A172 (cell line): ENCODE data around the gene KIAA1217. TPM values are rescaled to one million over a fixed set of nuclear protein-coding genes. Genes with fewer than 3 reads are reported as not detected.
A peak's percentile ranks its signal among the peaks of the same experiment; 100 is the strongest.

Experiments
- DNase-seq: peaks from one replicate; pipeline ENCODE4 v3.0.0-alpha.2; 2015; ENCODE audit warnings: low spot score
- total RNA-seq: library from RNA; depleted of rRNA; stranded (reverse); fragments of >200 nt; shearing (Covaris generic); gene quantifications from 2 replicates; pipeline ENCODE4 v1.2.3, GENCODE V29; 2014

KIAA1217 gene
- total RNA-seq, 1 experiment from 2014 or later: 4.7 TPM

GRCh38 chr10:24371396-24371795, 162.5 kb downstream of the KIAA1217 start:
- no peak for DNase-seq

GRCh38 chr10:24374134-24374915, 165.4 kb downstream of the KIAA1217 start:
- DNase-seq: peak; percentile 26

- no peak for DNase-seq
Measured at GRCh38 chr10:24375510-24375909, 166.6 kb downstream of the KIAA1217 start.

DNA sequence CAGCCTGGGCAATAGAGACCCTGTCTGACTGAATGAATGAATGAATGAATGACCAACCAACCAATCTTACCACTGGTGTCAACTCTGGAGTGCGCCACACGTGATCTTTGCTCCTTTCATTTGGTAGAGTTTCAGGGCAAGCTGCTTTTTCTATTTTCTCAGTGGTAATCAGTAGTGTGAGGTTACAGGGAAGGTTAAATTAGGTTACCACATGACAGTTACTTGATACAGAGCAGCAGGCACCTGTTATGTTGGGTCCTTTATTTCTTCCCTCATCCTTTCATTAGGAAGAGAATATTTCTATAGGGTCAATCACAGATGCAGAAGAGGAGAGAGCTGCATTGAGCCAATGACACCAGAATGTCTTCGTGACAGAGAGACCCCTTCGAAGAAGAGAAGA, 167.8 kb downstream of the KIAA1217 start:
- DNase-seq: no peak

DNA sequence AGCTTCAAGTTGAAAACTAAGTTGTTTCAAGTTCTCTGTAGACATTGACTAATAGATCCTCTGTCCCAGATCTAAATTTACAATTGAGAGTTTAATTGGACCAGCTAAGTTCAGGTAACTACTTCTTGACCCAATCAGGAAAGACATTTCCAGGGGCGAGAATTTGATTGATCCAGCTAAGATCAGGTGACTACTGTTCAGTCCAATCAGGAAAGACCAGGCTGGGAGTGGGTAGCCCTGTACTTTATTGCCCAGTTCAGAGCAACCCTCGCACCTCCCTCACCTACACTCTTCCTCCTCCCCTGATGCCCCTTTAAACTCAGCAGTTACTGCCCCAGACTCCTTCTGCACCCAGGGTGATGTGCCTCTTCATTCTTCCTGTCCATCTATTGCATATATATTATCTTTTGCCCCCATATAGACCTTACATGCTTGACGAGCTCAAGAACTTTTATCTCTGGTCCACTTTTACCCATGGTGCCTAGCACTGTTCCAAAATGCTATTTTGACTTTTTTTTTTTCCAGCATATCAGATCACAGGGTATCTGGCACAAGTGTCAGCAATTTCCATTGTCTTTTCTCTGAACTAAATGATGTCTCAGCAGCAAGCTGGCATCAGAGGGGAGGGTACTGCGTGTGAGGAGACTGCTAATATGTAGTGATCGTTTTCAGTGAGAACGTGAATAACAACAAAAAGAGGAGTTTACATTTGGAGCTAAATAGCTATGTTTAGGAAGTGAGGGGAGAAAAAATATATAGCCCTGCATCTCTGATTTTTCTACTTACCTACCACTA, 169.4 kb downstream of the KIAA1217 start:
- DNase-seq: no peak

DNA sequence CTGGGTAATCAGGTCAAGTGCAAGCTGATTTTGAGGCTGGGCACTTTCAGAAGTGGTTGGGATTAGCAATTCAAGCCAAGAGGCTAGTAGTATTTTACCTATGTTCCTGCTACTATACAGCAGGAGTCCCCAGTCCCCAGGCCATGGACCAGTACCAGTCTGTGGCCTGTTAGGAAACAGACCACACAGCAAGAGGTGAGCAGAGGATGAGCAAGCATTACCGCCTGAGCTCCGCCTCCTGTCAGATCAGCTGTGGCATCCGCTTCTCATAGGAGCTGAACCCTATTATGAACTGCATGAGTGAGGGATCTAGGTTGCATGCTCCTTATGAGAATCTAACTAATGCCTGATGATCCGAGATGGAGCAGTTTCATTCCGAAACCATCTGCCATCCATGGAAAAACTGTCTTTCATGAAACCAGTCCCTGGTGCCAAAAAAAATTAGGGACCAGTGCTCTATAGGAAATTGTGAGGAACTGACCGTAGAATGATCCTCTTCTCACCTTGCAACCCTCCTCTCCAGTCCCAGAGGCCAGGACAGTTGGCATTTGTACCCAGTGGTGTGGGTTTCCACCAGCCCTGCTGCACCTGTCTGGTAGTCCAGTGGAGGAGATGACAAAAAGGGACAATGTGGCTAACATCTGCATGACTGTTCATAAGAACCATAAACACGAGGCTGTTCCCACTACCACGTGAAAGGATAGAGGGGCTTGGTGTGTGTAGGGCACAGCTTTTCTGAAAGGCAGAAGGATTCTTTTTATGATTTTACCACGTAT, 172.5 kb downstream of the KIAA1217 start:
- DNase-seq: no peak

GRCh38 chr10:24382045-24382444, 173.1 kb downstream of the KIAA1217 start:
- DNase-seq: no peak

DNA sequence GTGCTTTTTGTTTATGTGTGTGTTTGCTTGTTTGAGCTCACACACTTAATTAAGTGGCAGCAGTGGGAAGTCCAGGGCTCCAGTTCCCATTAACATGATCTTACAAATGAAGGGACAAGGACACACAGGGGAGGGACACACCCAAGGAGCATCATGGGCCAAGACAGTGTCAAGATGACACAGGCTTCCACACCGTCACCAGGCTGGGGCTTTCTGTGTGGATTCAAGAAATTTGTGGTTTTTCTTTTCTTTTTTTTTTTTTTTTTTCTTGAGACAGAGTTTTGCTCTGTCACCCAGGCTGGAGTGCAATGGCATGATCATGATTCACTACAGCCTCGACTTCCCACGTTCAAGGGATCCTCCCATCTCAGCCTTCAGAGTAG, 173.6 kb downstream of the KIAA1217 start:
- DNase-seq: no peak

- DNase-seq: no peak
Measured at GRCh38 chr10:24382979-24383663, 174.2 kb downstream of the KIAA1217 start.

GRCh38 chr10:24383681-24384106, 174.8 kb downstream of the KIAA1217 start:
- DNase-seq: peak; percentile 98

DNA sequence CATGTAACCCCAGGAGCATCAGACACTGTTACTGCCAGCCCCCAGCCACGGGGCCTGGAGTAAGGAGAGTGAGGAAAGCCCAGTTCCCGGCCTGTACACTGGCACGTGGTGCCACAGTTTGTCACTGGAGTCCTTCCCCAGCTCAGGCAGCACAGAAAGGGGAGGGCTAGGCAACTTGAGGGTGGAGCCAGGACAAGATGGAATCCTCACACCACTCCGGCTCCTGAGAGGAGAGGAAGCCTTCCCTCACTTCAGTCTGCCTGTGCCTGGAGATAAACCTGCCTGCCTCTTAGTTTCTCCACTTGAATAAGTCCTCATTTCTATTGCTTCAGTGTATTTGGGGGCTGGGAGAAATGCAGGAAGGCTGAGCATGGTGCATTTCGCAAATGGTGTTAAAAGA, 176.0 kb downstream of the KIAA1217 start:
- no peak for DNase-seq

DNA sequence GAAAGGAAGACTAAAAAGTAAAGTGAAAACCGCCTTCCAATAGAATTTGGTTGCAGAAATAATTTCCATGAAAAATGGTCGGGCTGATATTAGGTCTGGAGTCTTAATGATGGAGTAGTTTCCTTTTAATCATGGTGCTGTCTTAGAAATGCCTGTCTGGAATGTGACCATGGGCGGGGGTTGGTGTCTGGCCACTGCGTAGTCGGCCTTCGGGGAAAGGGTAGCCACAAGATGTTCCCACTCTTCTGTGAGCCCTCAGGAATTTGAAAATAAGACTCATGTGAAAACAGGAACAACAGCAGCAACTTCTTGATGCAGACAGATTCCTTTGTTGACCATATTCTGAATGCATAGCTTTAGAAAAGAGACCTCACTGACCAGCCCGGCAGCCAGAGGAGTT, 176.8 kb downstream of the KIAA1217 start:
- no peak for DNase-seq

DNA sequence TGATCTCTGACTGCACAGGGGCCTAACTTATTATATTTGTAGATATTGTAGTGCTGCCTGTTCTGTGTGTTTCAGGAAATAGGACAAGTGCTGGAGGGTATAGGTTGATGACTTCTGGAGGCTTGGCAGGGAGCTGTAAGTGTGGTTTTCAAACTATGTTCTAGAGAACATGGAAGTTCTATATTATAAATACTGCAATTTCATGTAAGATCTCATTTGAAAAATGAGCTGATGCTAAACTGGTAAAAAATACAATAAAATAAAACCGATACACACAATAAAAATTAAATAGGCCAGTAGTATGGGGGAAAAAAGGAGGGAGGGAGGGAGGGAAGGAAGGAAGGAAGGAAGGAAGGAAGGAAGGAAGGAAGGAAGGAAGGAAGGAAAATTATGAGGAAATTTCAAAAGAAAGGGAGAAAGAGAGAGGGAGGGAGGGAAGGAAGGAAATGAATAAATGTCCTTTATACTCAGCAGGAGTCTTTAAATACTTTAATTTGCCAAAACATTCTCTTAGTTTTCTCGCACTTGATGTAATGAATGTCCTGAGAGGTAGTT, 181.3 kb downstream of the KIAA1217 start:
- DNase-seq: no peak

DNA sequence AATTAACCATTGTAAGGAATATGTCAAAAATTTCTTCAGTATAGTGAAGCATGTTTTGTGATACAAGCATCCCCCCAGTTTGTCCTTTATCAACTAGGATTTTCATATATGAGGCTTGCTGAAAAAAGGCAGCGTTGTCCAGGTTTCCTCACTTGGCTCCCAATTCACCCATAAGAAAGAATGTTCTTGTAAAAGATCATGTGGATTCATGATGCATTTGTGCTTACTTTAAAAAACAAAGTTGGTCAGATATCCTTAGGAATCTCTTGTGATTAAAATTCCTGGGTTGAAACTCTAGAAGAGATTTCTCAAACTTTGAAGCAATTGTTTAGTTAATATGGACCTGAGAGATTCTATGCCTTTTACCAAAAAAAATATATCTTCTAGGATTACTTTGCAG, 181.8 kb downstream of the KIAA1217 start:
- no peak for DNase-seq

DNA sequence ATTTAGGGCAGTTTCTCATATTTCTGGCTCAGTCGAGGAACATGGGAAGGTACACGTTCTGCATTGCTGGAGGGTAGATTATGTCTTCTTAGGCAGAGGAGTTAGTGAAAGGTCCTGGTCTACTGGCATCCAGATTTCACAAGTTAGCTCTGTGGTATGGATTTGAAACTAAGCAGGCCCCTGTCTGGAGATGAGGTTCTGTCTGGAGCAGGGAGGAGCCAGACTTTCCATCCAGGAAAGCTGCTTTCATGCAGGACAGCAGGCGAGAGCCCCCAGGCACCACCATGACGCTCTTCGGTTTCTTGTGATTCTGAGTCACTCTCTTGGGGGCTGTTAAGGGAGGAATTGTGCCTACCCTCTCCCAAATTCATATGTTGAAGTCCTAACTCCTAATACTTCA, 184.3 kb downstream of the KIAA1217 start:
- no peak for DNase-seq

DNA sequence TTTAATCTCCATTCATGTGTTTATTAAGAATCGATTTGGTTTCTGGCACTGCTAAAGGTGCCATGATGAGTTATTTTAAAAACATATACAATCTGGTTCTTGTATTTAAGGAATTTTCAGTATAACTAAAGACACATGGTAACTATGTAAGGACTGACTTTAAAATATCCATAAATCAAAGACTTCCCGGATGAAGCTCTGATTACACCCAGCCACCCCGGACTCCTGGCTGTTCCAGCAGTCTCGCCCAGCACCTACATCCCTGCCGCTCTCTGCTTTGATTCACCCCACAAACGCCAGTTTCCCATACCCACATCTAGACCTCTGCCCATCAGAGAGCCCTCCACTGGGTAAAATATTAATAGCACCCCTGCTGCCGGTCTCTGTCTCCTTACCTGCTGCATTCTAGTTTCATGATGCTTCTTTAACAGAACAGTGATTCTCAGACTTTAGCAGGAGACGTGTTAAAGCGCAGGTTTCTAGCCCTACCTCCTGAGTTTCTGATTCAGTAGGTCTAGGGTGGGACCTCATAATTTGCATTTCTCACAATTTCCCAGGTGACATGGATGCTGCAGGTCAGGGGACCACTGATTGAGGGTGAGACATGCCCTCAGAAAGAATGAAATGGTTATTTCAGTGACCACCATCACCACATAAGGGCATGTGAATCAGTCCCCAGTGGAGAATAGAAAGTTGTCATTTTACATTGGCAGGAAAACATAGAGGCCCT, 185.7 kb downstream of the KIAA1217 start:
- no peak for DNase-seq

DNA sequence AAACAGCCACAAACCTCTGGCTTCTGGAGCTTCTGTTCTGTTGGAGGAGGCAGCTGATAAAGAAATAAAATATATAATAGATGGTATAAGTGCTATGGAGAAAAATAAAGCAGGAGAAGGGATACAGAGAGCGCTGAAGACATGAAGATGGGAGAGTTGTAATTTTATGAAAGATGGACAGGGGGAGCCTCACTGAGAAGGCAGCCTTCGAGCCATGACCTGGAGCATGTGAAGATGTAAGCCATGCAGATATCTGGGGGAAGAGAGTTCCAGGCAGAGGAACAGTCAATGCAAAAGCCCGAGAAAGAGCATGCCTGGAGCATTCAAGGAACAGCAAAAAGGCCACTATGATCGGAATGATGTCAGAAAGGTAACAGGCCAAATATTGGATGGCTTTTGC, 187.5 kb downstream of the KIAA1217 start:
- DNase-seq: no peak

- DNase-seq: no peak
Measured at GRCh38 chr10:24397662-24398061, 188.7 kb downstream of the KIAA1217 start.

GRCh38 chr10:24404567-24404966, 195.6 kb downstream of the KIAA1217 start:
- DNase-seq: no peak

DNA sequence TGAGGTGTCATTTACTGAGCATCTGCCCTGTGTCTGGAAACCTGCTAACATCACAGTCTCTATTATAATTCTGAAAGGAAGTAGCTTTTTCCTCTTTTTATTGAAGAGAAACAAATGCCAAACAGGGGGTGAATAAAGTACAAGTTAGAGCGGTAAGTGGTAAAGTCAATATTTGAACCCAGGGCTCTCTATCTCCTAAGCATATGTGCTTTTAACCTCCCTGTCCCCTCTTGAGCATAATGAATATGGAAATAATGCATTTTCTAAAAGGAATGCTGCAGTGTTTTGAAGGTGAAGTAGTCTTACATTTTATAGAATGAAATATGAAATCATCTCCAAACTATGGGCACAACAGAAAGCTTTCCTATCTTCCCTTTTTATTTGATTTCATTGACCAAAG, 196.7 kb downstream of the KIAA1217 start:
- no peak for DNase-seq
